Rectal smooth muscle tissue (tissue), 1 donor: ENCODE measurements around the gene MGRN1.
A peak's percentile ranks its signal among the peaks of the same experiment; 100 is the strongest.

Experiments used
- H3K27ac ChIP-seq: one replicate; pipeline ENCODE4 v1.7.0; 2013; ENCODE audit warnings: low read depth, low read length, inconsistent platforms
- H3K27me3 ChIP-seq: one replicate; pipeline ENCODE4 v1.7.0; 2013; ENCODE audit warnings: low read length; ENCODE audit not compliant: control insufficient read depth, insufficient read depth
- H3K36me3 ChIP-seq: one replicate; pipeline ENCODE4 v1.7.0; 2013; ENCODE audit warnings: low read length; ENCODE audit not compliant: control insufficient read depth, insufficient read depth
- H3K4me1 ChIP-seq: one replicate; pipeline ENCODE4 v1.7.0; 2013; ENCODE audit warnings: low read length; ENCODE audit not compliant: control insufficient read depth, insufficient read depth
- H3K4me3 ChIP-seq: one replicate; pipeline ENCODE4 v1.7.0; 2013; ENCODE audit warnings: low read length
- H3K9ac ChIP-seq: one replicate; pipeline ENCODE4 v1.7.0; 2013; ENCODE audit warnings: low read length

The MGRN1 gene

DNA sequence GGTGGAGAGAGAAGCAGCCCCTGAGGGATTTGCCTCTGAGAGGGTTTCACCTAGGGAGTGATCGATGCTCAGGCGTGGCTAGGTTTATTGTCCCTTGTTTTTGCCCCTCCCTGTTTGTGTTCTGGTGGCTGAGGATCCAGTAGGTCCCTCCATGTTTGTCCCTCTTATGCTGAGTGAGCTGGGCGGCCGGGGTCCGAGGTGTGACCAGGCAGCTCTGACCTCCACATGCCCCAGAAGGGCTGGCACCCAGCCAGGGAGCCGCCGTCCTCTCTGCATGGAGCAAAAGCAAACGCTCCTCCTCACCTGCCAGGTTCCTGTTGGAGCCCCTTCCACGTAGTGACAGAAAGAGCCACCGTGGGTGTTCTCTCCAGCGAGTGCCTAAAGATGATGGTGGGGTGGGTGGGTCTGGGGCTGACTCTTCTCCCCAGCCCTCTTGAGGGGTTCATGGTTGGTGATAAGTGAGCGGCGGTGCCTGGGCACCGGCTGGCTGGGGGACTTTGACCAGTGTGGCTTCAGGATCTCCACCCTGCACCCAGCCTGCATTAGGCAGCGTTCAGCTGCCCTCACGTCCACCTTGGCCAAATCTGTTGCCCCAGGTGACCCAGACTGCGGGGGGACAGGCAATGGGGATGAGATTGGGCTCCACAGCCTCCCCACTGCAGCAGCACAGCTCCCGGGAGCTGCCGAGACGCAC lies 54.7 kb downstream of the MGRN1 start:
- Histone ChIP-seq H3K4me3 (peak overlapping the region; percentile 38), H3K9ac (no peak overlapping the region), H3K27ac (peak overlapping the region; percentile 41), H3K27me3 (no peaks in the 10 kb centered on the region), H3K36me3 (peaks cover 13% of the 10 kb centered on the region), H3K4me1 (no peaks in the 10 kb centered on the region)

DNA sequence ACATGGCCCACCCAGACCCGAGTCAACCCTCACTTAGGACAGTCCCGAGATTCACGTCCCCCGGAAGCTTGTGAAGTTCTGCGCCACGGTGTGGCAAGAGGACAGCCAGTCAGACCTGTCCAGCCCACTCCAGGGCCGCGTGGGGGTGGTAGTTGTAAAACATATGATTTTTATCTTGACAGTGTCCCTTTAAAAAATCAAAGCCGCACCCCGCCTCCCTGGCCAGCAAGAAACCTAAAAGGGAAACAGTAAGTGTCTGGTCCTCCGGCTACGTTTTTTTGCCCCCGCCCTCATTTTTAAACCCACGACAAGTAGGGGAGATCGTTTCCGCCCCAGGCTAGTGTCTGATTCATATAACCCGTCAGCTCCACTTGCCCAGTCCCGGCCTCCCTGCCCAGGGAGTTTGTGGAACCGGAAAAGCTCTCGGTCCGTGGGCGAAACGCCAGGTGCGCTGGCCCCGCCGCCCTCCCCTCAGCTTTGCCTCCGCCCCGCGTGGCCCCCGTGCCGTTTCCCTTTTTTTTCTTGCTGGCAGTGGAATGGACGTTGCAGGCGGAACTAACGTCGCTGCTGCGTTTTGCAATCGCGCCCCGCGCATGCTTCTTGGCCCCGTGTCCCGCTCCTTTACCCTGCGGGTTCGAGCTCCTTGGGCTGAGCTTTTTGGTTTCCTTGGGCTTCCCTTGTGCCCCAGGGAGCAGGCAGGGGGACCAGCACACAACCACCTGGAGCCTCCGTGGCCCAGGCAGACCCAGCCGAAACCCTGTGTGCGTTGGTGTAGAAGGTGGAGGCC lies 55.4 kb downstream of the MGRN1 start:
- Histone ChIP-seq H3K4me3 (peak overlapping the region; percentile 38), H3K36me3 (peaks cover 17% of the 10 kb centered on the region), H3K4me1 (no peaks in the 10 kb centered on the region), H3K9ac (no peak overlapping the region), H3K27ac (peak overlapping the region; percentile 41), H3K27me3 (no peaks in the 10 kb centered on the region)

DNA sequence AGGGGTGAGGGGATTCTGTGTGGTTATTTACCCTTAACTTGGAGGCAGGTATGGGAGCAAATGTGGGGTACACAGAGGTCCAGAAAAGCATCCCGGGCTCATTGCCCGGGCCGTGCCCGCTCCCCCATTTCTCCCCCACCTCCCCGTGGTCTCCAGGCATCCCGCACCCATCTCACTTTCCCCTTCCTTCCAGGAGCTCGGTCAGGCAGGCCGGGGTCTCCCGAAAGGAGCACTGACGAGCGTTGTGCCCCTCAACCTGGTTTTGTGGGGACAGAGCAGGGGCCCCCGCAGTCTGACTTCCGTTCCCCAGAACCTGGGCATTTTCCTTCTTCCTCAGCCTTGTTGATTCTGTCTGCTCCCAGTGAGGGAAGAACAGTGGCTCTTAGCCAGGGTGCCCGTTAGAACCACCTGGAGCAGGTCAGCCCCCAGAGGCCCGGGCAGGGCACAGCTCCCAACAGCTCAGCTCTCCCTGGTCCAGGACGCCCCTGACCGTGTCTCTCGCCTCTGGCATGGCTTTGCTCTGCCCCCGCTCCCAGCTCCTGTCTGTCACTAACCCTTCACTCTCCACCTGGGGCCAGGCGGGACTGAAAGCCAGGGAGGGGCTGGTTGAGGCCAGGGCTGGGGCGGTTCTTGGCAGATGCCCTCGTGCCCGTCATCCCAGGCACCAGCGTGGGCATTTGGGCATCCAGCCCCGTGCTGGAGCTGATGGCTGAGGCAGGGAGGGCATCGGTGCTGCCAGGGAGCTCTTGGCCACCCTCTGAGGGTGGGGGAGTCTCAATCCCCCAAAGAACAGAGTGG lies 56.2 kb downstream of the MGRN1 start:
- Histone ChIP-seq H3K27me3 (no peaks in the 10 kb centered on the region), H3K4me3 (peak overlapping the region; percentile 38), H3K4me1 (no peaks in the 10 kb centered on the region), H3K27ac (peak overlapping the region; percentile 4), H3K36me3 (peaks cover 17% of the 10 kb centered on the region), H3K9ac (no peak overlapping the region)

DNA sequence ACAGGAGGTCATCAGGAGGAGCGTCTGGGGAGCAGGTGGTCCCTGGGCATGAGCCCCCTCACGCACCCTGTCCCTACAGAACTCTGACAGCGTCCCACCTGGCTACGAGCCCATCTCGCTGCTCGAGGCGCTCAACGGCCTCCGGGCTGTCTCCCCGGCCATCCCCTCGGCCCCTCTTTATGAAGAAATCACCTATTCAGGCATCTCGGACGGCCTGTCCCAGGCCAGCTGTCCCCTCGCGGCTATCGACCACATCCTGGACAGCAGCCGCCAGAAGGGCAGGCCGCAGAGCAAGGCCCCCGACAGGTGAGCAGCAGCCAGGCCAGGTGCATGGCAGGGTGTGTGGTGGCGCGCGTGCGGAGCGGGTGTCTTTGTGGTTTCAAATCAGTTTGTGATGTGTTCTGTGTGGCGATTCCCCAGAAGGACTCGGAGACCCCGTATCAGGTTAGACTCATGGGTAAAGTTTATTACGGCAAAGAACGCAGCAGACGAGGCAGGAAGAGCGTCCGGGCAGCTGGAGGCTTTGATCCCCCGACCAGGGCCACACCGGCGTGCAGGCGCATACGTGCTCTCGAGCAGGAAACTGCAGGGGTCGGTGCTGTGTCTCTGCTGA lies 57.0 kb downstream of the MGRN1 start:
- Histone ChIP-seq H3K4me3 (no peak overlapping the region), H3K27me3 (no peaks in the 10 kb centered on the region), H3K9ac (no peak overlapping the region), H3K27ac (no peak overlapping the region), H3K4me1 (no peaks in the 10 kb centered on the region), H3K36me3 (peaks cover 17% of the 10 kb centered on the region)

DNA sequence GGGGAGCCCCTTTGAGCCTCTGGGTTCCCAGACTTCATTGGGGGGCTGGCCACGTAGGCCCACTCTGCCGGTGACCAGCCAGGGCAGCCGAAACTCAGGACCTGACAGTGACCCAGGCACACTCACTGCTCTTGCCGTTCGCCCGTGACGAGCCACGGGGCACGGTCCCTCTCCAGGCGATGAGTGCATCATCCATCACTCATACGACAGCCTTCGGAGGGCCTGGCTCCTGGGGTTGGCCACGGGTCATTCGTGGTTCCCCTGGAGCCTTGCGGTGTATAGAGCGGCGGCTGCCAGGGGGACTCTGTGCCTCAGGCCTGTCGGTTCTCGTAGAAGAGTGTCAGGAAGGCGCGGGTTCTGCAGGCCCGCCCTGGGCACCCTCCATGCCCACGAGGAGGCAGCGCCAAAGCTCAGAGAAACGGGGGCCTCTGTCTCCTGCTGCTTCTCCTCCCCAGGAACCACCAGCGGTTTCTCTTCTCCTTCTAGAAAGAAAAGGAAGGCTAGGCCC lies 57.5 kb downstream of the MGRN1 start:
- Histone ChIP-seq H3K27me3 (no peaks in the 10 kb centered on the region), H3K4me1 (no peaks in the 10 kb centered on the region), H3K36me3 (peaks cover 17% of the 10 kb centered on the region), H3K9ac (no peak overlapping the region), H3K27ac (no peak overlapping the region), H3K4me3 (no peak overlapping the region)

DNA sequence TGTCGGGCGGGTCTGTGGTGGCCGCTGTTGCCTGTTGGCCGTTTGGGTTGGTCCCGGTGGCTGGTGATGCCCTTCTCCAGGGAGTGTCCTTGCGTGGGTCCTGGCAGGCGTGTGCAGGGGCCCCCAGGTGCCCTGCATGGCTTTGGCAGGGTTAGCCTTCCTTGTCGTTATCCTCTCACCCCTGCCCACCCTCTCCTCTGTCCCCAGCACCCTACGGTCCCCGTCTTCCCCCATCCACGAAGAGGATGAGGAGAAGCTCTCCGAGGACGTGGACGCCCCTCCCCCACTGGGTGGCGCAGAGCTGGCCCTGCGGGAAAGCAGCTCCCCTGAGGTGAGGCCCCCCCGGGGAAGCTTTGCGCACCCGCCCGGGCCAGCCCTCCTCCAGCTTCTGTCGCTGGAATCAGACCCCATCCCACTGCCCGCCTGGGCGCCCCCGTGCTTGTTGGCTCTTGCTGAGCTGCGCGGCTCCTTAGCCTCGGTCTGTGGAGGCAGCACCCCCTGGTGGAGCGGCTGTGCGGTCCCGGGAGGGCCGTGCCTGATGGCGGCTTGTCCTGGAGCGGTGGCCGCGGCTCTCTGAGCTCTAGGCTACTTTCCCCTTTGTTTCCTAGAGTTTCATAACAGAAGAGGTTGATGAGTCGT lies 58.1 kb downstream of the MGRN1 start:
- Histone ChIP-seq H3K9ac (no peak overlapping the region), H3K27ac (no peak overlapping the region), H3K4me3 (no peak overlapping the region), H3K4me1 (no peaks in the 10 kb centered on the region), H3K27me3 (no peaks in the 10 kb centered on the region), H3K36me3 (peaks cover 18% of the 10 kb centered on the region)

DNA sequence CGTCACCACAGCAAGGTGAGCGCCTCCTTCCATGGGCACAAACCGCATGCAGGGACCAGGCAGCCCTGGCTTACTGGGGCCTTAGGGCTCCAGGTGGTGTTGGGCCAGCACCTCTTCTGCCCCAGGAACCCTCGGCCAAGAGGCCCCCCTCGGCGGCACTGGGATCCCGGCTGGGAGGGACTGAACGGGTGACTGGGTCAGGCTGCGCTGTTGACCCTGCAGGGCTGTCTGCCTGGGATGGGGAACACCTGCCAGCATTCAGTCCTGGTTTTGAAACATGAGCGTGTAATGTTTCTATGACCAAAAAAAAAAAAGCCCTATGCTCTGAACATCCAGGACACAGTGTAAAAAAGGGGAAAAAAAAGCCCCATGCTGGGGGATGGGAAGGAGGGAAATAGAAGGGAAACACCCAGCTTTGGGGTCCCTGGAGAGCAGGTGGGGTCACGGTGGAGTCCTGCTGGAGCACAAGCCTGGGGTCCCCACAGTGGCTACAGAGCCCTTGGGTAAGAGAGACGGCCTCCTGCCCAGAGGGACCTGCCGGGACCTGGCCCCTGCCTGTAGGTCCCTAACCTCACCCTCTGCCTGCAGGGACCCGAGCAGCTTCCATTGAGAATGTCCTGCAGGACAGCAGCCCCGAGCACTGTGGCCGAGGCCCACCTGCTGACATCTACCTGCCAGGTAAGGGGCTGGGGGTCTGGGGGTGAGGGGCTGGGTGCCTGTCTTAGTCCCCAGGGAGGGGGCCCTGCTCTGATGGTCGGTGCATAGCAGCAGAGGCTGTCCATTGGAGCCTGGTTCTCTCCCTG lies 58.8 kb downstream of the MGRN1 start:
- Histone ChIP-seq H3K4me3 (no peak overlapping the region), H3K36me3 (peaks cover 16% of the 10 kb centered on the region), H3K27me3 (no peaks in the 10 kb centered on the region), H3K4me1 (no peaks in the 10 kb centered on the region), H3K27ac (no peak overlapping the region), H3K9ac (no peak overlapping the region)

DNA sequence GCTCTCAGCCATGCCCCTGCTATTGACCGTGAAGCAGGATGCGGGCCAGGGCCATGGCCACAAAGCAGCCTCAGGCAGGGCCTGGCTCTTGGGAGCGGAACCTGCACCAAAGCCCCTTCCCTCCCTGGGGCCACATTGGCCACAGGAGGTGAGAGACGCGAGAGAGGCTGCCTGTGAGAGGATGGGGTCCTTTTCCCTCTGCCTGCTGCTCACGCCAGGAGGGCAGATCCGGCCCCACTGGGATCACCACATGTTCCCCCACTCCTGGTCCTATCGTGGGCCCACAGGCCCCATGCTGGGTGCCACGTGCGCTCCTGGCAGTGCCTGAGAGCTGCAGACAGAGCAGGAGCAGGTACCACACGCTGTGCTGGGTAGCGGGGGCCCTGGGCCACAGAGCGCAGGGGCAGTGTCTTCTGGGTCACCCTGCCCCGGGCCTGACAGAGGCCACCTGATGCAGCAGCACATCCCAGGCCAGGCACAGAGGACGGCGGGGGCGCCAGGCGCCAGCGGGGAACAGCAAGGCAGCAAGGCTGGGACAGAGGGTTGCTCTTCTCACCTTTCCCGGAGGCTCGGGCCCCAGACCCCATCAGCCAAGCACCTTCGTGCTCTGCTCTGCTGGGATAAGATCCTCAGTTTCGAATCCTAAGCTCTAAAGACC lies 59.6 kb downstream of the MGRN1 start:
- Histone ChIP-seq H3K4me1 (no peaks in the 10 kb centered on the region), H3K36me3 (peaks cover 21% of the 10 kb centered on the region), H3K4me3 (no peak overlapping the region), H3K27me3 (no peaks in the 10 kb centered on the region), H3K27ac (no peak overlapping the region), H3K9ac (no peak overlapping the region)

DNA sequence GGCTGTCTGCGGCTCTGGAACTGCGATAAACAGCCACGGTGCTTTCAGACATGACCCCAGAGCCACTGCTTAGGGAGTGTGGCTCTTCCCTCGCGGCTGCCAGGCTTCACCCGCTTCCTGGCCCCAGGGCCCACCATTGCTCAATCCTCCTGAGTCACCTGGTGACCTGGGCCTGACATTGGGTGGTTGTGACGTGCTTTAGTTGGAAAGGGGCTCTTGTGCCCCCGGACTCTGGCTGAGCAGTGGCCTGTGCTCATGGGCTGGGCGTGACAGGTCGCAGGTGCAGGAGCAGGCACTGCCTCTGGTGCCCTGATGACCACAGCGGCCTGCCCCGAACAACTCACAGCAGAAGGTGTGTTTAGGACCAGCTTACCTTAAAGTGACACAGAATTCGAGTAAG lies 60.1 kb downstream of the MGRN1 start:
- Histone ChIP-seq H3K4me1 (no peaks in the 10 kb centered on the region), H3K36me3 (peaks cover 22% of the 10 kb centered on the region), H3K9ac (no peak overlapping the region), H3K27me3 (no peaks in the 10 kb centered on the region), H3K4me3 (no peak overlapping the region), H3K27ac (no peak overlapping the region)

DNA sequence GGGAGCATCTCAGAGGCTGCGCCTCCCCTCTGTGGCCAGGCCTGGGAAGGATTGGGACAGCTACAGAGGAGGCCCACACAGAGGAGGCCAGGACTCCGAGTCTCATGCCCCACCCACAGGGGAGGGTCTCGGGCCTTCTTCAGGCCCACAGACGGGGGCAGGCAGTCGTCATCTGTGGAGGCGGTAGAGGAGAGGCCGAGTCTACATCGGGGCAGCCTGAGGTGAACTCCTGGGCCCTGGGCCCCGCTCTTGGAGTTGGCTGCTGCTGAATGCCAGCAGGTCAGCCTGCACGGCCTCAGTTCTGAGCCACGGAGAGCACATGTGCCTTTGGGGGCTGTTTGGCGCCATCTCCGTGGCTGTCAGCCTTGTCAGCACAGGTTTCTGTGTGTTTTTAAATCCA lies 60.7 kb downstream of the MGRN1 start:
- Histone ChIP-seq H3K27ac (no peak overlapping the region), H3K36me3 (peaks cover 22% of the 10 kb centered on the region)

More for the DNA sequence above, 60.7 kb downstream of the MGRN1 start:
- H3K27me3 ChIP-seq = no peaks in the 10 kb centered on the region
- no peak overlapping the region for H3K9ac ChIP-seq
- H3K4me3 ChIP-seq = no peak overlapping the region
- no peaks in the 10 kb centered on the region for H3K4me1 ChIP-seq
